Cardiac fibroblast (primary cell): ENCODE data around the gene RNU7-1.
A peak's percentile ranks its signal among the peaks of the same experiment; 100 is the strongest.

Source experiments
- DNase-seq, 2 donors: peaks; one replicate each; pipeline versions ENCODE4 v3.0.0 to v3.0.0-alpha.2; 2010; ENCODE audit warnings: low read depth in 2 of 2
- H3K4me3 ChIP-seq, 2 donors: replicated peaks in 1 of 2; 1 replicate in 1 of 2; 2 replicates in 1 of 2; pipeline ENCODE4 v1.5.1; 2011; ENCODE audit warnings: low read depth in 2 of 2, low read length in 2 of 2, mild to moderate bottlenecking in 2 of 2, moderate library complexity in 1 of 2
- CTCF ChIP-seq: IDR thresholded peaks from one replicate; pipeline ENCODE4 v1.5.1; 2011; ENCODE audit warnings: low read depth, mild to moderate bottlenecking, low read length, inconsistent platforms

RNU7-1 gene

GRCh38 chr12:6939191-6939540 is 4.5 kb upstream of the RNU7-1 start:
- TF ChIP-seq CTCF = no peak
- no peak overlapping the region for H3K4me3 ChIP-seq
- no peak for DNase-seq

GRCh38 chr12:6941267-6941666 is 2.3 kb upstream of the RNU7-1 start:
- H3K4me3 ChIP-seq = no peak overlapping the region
- no peak for TF ChIP-seq CTCF
- DNase-seq = no peak

GRCh38 chr12:6941782-6942181 is 1.8 kb upstream of the RNU7-1 start:
- TF ChIP-seq CTCF = no peak
- no peak overlapping the region for H3K4me3 ChIP-seq
- DNase-seq = no peak

GRCh38 chr12:6942331-6942665 is 1.3 kb upstream of the RNU7-1 start:
- TF ChIP-seq CTCF = no peak
- DNase-seq = no peak
- H3K4me3 ChIP-seq = no peak overlapping the region

- peak; percentile 96 to 97 for DNase-seq
- TF ChIP-seq CTCF = no peak
- H3K4me3 ChIP-seq = no peak overlapping the region
Observed at GRCh38 chr12:6943389-6943721, 261 bp upstream of the RNU7-1 start.

GRCh38 chr12:6944381-6945186 is 968 bp downstream of the RNU7-1 start:
- peak; percentile 94 to 96 for DNase-seq
- H3K4me3 ChIP-seq = peak overlapping the region; percentile 80 to 83
- peak; percentile 88 for TF ChIP-seq CTCF

GRCh38 chr12:6945613-6946012 is 2.0 kb downstream of the RNU7-1 start:
- no peak overlapping the region for H3K4me3 ChIP-seq
- no peak for DNase-seq

More at GRCh38 chr12:6945613-6946012, 2.0 kb downstream of the RNU7-1 start:
- no peak for TF ChIP-seq CTCF
